GM12878 (cell line): Measurements from ENCODE around the gene GAL.

Source experiments
- CREB1 ChIP-seq: IDR thresholded peaks from 2 replicates; pipeline ENCODE4 v1.6.1; 2012; ENCODE audit warnings: low read depth, mild to moderate bottlenecking, inconsistent platforms
- HDAC2 ChIP-seq: fragments of 200-600 bp; sonication (generic); IDR thresholded peaks from 2 replicates; pipeline ENCODE4 v1.6.1; 2017
- JUND ChIP-seq: IDR thresholded peaks from 2 replicates; pipeline ENCODE4 v1.6.1; 2012; ENCODE audit warnings: low read depth, mild to moderate bottlenecking, low read length, improper control_type of control experiment, moderate library complexity
- RAD21 ChIP-seq: IDR thresholded peaks from 2 replicates; pipeline ENCODE4 v1.6.1; 2011; ENCODE audit warnings: mild to moderate bottlenecking, low read depth, low read length, moderate library complexity; ENCODE audit not compliant: insufficient read depth
- RCOR1 ChIP-seq: conservative IDR thresholded peaks from 2 replicates; pipeline ENCODE4 v1.6.1; 2012; ENCODE audit warnings: low read depth, low read length, improper control_type of control experiment
- SIN3A ChIP-seq: IDR thresholded peaks from 2 replicates; pipeline ENCODE4 v1.6.1; 2012; ENCODE audit warnings: low read depth, low read length, improper control_type of control experiment
- TCF12 ChIP-seq: IDR thresholded peaks from 2 replicates; pipeline ENCODE4 v1.6.1; 2011; ENCODE audit warnings: low read depth, mild to moderate bottlenecking, low read length
- ZNF24 ChIP-seq: fragments of 450-650 bp; IDR thresholded peaks from 2 replicates; pipeline ENCODE4 v1.6.1; 2017; ENCODE audit warnings: antibody characterized with exemption, mild to moderate bottlenecking
- TF ChIP-seq, protein P1 (sequence below), 3 experiments: IDR thresholded peaks in 2 of 3; conservative IDR thresholded peaks in 1 of 3; 2 replicates each; pipeline ENCODE4 v1.5.1; 2011; ENCODE audit warnings: low read depth in 3 of 3, low read length in 3 of 3, mild to moderate bottlenecking in 3 of 3, control low read depth in 2 of 3, moderate library complexity in 2 of 3, inconsistent platforms in 1 of 3, mixed read lengths in 1 of 3; ENCODE audit not compliant: control insufficient read depth in 2 of 3, insufficient read depth in 1 of 3; ENCODE audit errors: extremely low read depth in 1 of 3
- TF ChIP-seq, protein P2 (sequence below): fragments of 450-650 bp; IDR thresholded peaks from 2 replicates; pipeline ENCODE4 v1.6.1; 2017; ENCODE audit warnings: mild to moderate bottlenecking

GRCh38 chr11:68683121-68683520 is 1.2 kb upstream of the GAL start:
- TF ChIP-seq CREB1 (no peak), RAD21 (no peak), SIN3A (no peak), ZNF24 (no peak), RCOR1 (no peak), TCF12 (no peak), JUND (no peak), HDAC2 (no peak)
- TF ChIP-seq, protein P1, sequence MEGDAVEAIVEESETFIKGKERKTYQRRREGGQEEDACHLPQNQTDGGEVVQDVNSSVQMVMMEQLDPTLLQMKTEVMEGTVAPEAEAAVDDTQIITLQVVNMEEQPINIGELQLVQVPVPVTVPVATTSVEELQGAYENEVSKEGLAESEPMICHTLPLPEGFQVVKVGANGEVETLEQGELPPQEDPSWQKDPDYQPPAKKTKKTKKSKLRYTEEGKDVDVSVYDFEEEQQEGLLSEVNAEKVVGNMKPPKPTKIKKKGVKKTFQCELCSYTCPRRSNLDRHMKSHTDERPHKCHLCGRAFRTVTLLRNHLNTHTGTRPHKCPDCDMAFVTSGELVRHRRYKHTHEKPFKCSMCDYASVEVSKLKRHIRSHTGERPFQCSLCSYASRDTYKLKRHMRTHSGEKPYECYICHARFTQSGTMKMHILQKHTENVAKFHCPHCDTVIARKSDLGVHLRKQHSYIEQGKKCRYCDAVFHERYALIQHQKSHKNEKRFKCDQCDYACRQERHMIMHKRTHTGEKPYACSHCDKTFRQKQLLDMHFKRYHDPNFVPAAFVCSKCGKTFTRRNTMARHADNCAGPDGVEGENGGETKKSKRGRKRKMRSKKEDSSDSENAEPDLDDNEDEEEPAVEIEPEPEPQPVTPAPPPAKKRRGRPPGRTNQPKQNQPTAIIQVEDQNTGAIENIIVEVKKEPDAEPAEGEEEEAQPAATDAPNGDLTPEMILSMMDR (IDR thresholded peaks at IDR 0.05 in 2 of 3, conservative IDR thresholded peaks at IDR 0.05 in 1 of 3; ENCODE audit: control insufficient read depth in 2 of 3, extremely low read depth in 1 of 3, insufficient read depth in 1 of 3, low read depth in 3 of 3, low read length in 3 of 3), result no peak
- TF ChIP-seq, protein P2, sequence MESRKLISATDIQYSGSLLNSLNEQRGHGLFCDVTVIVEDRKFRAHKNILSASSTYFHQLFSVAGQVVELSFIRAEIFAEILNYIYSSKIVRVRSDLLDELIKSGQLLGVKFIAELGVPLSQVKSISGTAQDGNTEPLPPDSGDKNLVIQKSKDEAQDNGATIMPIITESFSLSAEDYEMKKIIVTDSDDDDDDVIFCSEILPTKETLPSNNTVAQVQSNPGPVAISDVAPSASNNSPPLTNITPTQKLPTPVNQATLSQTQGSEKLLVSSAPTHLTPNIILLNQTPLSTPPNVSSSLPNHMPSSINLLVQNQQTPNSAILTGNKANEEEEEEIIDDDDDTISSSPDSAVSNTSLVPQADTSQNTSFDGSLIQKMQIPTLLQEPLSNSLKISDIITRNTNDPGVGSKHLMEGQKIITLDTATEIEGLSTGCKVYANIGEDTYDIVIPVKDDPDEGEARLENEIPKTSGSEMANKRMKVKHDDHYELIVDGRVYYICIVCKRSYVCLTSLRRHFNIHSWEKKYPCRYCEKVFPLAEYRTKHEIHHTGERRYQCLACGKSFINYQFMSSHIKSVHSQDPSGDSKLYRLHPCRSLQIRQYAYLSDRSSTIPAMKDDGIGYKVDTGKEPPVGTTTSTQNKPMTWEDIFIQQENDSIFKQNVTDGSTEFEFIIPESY, result no peak
